B cell (primary cell): ENCODE results near the gene TBRG4. TPM values are rescaled to one million over a fixed set of nuclear protein-coding genes. Genes with fewer than 3 reads are reported as not detected.

Experiments
- ATAC-seq: fragments of 200-7000 bp; cut with Tn5 transposase; one replicate; pipeline ENCODE4 v1.10.0; 2021; ENCODE audit warnings: low read depth, mild to moderate bottlenecking, moderate number of reproducible peaks, moderate library complexity
- CTCF ChIA-PET: fragments of 350-600 bp; sonication (Branson Sonifier 250); formaldehyde crosslinking; loops from one replicate; lab custom pipeline; 2021; ENCODE audit warnings: antibody characterized with exemption, inconsistent platforms; lab: Charles Lee
- POLR2A ChIA-PET: fragments of 350-600 bp; sonication (Branson Sonifier 250); formaldehyde crosslinking; loops from one replicate; lab custom pipeline; 2021; ENCODE audit warnings: antibody characterized with exemption; lab: Charles Lee
- DNase-seq: peaks from one replicate; pipeline ENCODE4 v3.0.0; 2013
- H2AFZ ChIP-seq: 2 replicates; pipeline ENCODE4 v1.6.1; 2012; ENCODE audit warnings: mild to moderate bottlenecking, low read depth, low read length; ENCODE audit not compliant: insufficient read depth, poor library complexity, severe bottlenecking
- H3K27ac ChIP-seq, 2 donors: 1 replicate in 1 of 2; 2 replicates in 1 of 2; pipeline ENCODE4 v1.5.1; 2012 to 2013; ENCODE audit warnings: low read length in 2 of 2, mild to moderate bottlenecking in 2 of 2, moderate library complexity in 1 of 2
- H3K27me3 ChIP-seq, 4 experiments: fragments of 200-600 bp in 1 of 4; sonication (generic) in 1 of 4; replicated peaks in 1 of 4; 1 replicate in 2 of 4; 2 replicates in 2 of 4; pipeline versions ENCODE4 v1.6.1 to v1.7.0; 2013 to 2016; ENCODE audit warnings: low read length in 3 of 4, mild to moderate bottlenecking in 2 of 4, mixed read lengths in 1 of 4, moderate library complexity in 1 of 4; ENCODE audit not compliant: insufficient read depth in 4 of 4, control insufficient read depth in 3 of 4; ENCODE audit errors: control extremely low read depth in 1 of 4
- H3K36me3 ChIP-seq, 2 experiments: replicated peaks in 1 of 2; 1 replicate in 1 of 2; 2 replicates in 1 of 2; pipeline versions ENCODE4 v1.6.1 to v1.7.1; 2013; ENCODE audit warnings: low read length in 1 of 2; ENCODE audit not compliant: insufficient read depth in 2 of 2, control insufficient read depth in 1 of 2; ENCODE audit errors: control extremely low read depth in 1 of 2, extremely low read depth in 1 of 2
- H3K4me1 ChIP-seq, 2 donors: fragments of 200-600 bp in 1 of 2; sonication (generic) in 1 of 2; 1 replicate in 1 of 2; 2 replicates in 1 of 2; pipeline versions ENCODE4 v1.5.1 to v1.6.1; 2013 to 2017; ENCODE audit warnings: low read length in 2 of 2; ENCODE audit not compliant: control insufficient read depth in 2 of 2, insufficient read depth in 2 of 2
- H3K4me2 ChIP-seq: replicated peaks from 2 replicates; pipeline ENCODE3; 2012; ENCODE audit warnings: mild to moderate bottlenecking, low read depth, low read length; ENCODE audit not compliant: poor library complexity, severe bottlenecking
- H3K4me3 ChIP-seq, 5 experiments: fragments of 200-600 bp in 1 of 5; sonication (generic) in 1 of 5; 1 replicate in 3 of 5; 2 replicates in 2 of 5; pipeline versions ENCODE4 v1.5.1 to v1.7.0; 2011 to 2016; ENCODE audit warnings: low read length in 4 of 5, mild to moderate bottlenecking in 4 of 5, low read depth in 2 of 5, control low read depth in 1 of 5, moderate library complexity in 1 of 5; ENCODE audit not compliant: insufficient read depth in 1 of 5; ENCODE audit errors: control extremely low read depth in 1 of 5, extremely low read depth in 1 of 5
- H3K79me2 ChIP-seq: fragments of 200-600 bp; sonication (generic); one replicate; pipeline ENCODE4 v1.6.0; 2016; ENCODE audit warnings: low read length; ENCODE audit not compliant: control insufficient read depth, insufficient read depth
- H3K9ac ChIP-seq: fragments of 200-600 bp; sonication (generic); 2 replicates; pipeline ENCODE4 v1.6.1; 2017; ENCODE audit warnings: mild to moderate bottlenecking, low read length, moderate library complexity
- H3K9me3 ChIP-seq, 3 donors: one replicate each; pipeline versions ENCODE4 v1.6.1 to v1.7.1; 2013; ENCODE audit warnings: low read length in 2 of 3; ENCODE audit not compliant: control insufficient read depth in 2 of 3, insufficient read depth in 1 of 3; ENCODE audit errors: control extremely low read depth in 1 of 3
- H4K20me1 ChIP-seq: 2 replicates; pipeline ENCODE4 v1.6.0; 2012; ENCODE audit warnings: mild to moderate bottlenecking, low read length; ENCODE audit not compliant: insufficient read depth, control insufficient read depth, poor library complexity, severe bottlenecking
- H3K27ac Mint-ChIP-seq: one replicate; pipeline ENCODE4 v1.8.0; 2021; ENCODE audit warnings: mixed read lengths
- H3K27me3 Mint-ChIP-seq: one replicate; pipeline ENCODE4 v1.8.0; 2021; ENCODE audit warnings: mixed read lengths
- H3K4me1 Mint-ChIP-seq: one replicate; pipeline ENCODE4 v1.8.0; 2021; ENCODE audit warnings: mixed read lengths
- H3K4me3 Mint-ChIP-seq: one replicate; pipeline ENCODE4 v1.8.0; 2021; ENCODE audit warnings: mixed read lengths
- H3K9me3 Mint-ChIP-seq: one replicate; pipeline ENCODE4 v1.8.0; 2022; ENCODE audit warnings: mixed read lengths; ENCODE audit not compliant: insufficient read depth
- CTCF ChIP-seq: fragments of 200-600 bp; IDR thresholded peaks from one replicate; pipeline ENCODE4 v1.8.0; 2022; ENCODE audit warnings: antibody characterized with exemption, mild to moderate bottlenecking
- EZH2 ChIP-seq: IDR thresholded peaks from 2 replicates; pipeline ENCODE4 v1.6.1; 2012; ENCODE audit warnings: borderline replicate concordance, low read depth, mild to moderate bottlenecking, moderate library complexity, low read length; ENCODE audit not compliant: insufficient read depth, poor library complexity, severe bottlenecking
- WGBS: methylation state at CpG from one replicate; pipeline ENCODE4 v1.1.5; 2013; ENCODE audit warnings: missing lambda C conversion rate; ENCODE audit not compliant: insufficient coverage; 5-methylcytosine and 5-hydroxymethylcytosine counted together
- intact Hi-C: fragments of 100-400 bp; cut with micrococcal nuclease; formaldehyde crosslinking; loops from one replicate; pipeline ENCODE4 v1.10.0; 2022
- polyA plus RNA-seq: library from polyadenylated mRNA; depleted of rRNA; stranded (reverse); fragments of >200 nt; gene quantifications from 2 replicates; pipeline ENCODE4 v1.2.3, GENCODE V29; 2012
- total RNA-seq, 2 donors: library from RNA; stranded (reverse); fragments of 120-200 nt in 1 of 2; gene quantifications; 1 replicate in 1 of 2; 2 replicates in 1 of 2; pipeline versions ENCODE4 v1.2.3 to v1.2.4, GENCODE V29; 2013 to 2022

The TBRG4 gene
- total and polyA plus RNA-seq, 2 donors (not counting 1 experiment from before 2014, with no cell fraction given) = 92.8 to 111 TPM

GRCh38 chr7:45077579-45077978 lies 33.9 kb downstream of the TBRG4 start:
- H3K27ac Mint-ChIP-seq = no peak overlapping the region
- H3K9me3 Mint-ChIP-seq = no peaks in the 10 kb centered on the region
- H3K4me3 Mint-ChIP-seq = no peak overlapping the region
- ChIA-PET POLR2A (interaction anchor here (0.7 kb wide), 1 partner anchor 103 kb away, joined by 3 read pairs; no protein-coding TSS in a partner anchor), CTCF (no interaction called here)
- Histone ChIP-seq H3K4me3 (no peak overlapping the region), H2AFZ (no peak overlapping the region), H3K4me1 (no peaks in the 10 kb centered on the region), H3K27me3 (no peaks in the 10 kb centered on the region), H4K20me1 (peaks cover 57% of the 10 kb centered on the region), H3K27ac (no peak overlapping the region), H3K79me2 (peaks cover 4% of the 10 kb centered on the region), H3K9me3 (no peaks in the 10 kb centered on the region), H3K9ac (no peak overlapping the region), H3K36me3 (peaks cover 0 to 45% of the 10 kb centered on the region in 2 experiments), H3K4me2 (no peak overlapping the region)
- DNase-seq (no peak), ATAC-seq (no peak)
- H3K27me3 Mint-ChIP-seq = no peaks in the 10 kb centered on the region
- intact Hi-C loops = no loop called here
- whole genome bisulfite sequencing = 95% methylated on average over 9 of the region's 9 CpGs
- TF ChIP-seq EZH2 = no peak
- TF ChIP-seq CTCF = no peak
- no peaks in the 10 kb centered on the region for H3K4me1 Mint-ChIP-seq

GRCh38 chr7:45076946-45077345 lies 34.6 kb downstream of the TBRG4 start:
- ChIA-PET POLR2A (no interaction called here), CTCF (no interaction called here)
- Histone ChIP-seq H3K9me3 (no peaks in the 10 kb centered on the region), H3K27ac (no peak overlapping the region), H2AFZ (no peak overlapping the region), H3K4me2 (no peak overlapping the region), H3K79me2 (peaks cover 4% of the 10 kb centered on the region), H3K4me3 (no peak overlapping the region), H3K27me3 (no peaks in the 10 kb centered on the region), H4K20me1 (peaks cover 64% of the 10 kb centered on the region), H3K4me1 (no peaks in the 10 kb centered on the region), H3K36me3 (peaks cover 0 to 51% of the 10 kb centered on the region in 2 experiments), H3K9ac (no peak overlapping the region)
- no peaks in the 10 kb centered on the region for H3K27me3 Mint-ChIP-seq
- no peak for ATAC-seq
- no peaks in the 10 kb centered on the region for H3K9me3 Mint-ChIP-seq
- peak overlapping the region; percentile 10 for H3K27ac Mint-ChIP-seq
- no peak for DNase-seq
- intact Hi-C loops = no loop called here
- H3K4me1 Mint-ChIP-seq = no peaks in the 10 kb centered on the region
- 100% methylated on average over 4 of the region's 5 CpGs for WGBS
- TF ChIP-seq EZH2 (no peak), CTCF (no peak)
- no peak overlapping the region for H3K4me3 Mint-ChIP-seq
